ENCODE results near the gene TRNT1. TPM values are rescaled to one million over a fixed set of nuclear protein-coding genes. Genes with fewer than 3 reads are reported as not detected.

TRNT1 gene
- total and polyA plus RNA-seq, 3 donors from 2014 or later, result 16.8 to 32.4 (median 26.4) TPM

DNA sequence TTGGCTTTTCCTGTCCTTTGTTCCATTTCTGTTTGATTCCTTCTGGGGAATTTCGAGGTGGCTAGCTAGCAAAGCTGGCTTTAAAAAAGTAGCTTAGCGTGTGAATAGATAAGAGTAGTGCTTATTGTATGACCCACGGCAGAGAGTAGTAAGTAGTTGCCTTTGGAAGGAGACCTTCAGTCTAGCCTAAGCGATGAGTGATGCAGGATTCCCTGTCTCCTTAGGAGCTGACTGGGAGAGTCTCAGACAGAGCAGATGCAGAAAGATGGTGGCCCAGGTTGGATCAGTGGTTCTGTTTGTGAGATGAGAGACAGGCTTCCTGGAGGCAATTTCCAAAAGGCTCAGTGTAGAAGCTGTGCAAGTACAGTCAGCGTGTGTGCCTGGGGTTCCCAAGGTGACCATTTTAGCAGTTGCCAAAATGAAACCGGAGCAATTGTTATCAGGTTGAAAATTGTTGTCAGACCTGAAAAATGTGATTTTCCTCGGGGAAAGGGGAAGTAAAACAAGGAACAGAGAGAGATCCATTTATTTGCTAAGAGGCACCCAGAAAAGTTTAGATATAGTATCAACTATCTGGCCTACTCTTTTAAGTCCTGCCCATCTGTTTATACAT lies 15.9 kb upstream of the TRNT1 start:
- Histone ChIP-seq H3K27me3 (no peaks in the 10 kb centered on the region), H3K9me3 (no peaks in the 10 kb centered on the region), H3K27ac (no peak overlapping the region), H3K36me3 (ENCODE audit: low read depth, missing control alignments) (no peaks in the 10 kb centered on the region), H3K4me1 (no peaks in the 10 kb centered on the region), H3K4me3 (no peak overlapping the region)
- WGBS, 2 donors, result 57 to 62% methylated on average over 7 of the region's 7 CpGs
- DNase-seq, result no peak
- TF ChIP-seq POLR2A (IDR thresholded peaks at IDR 0.05) (no peak), CTCF (IDR thresholded peaks at IDR 0.05) (no peak)
- intact Hi-C loops (cut with DNase I; ENCODE audit: low total_unique reads), result no loop called here

- 74 to 82% methylated on average over 4 of the region's 4 CpGs for WGBS, 2 donors
- Histone ChIP-seq H3K4me1 (no peaks in the 10 kb centered on the region), H3K9me3 (no peaks in the 10 kb centered on the region), H3K27ac (no peak overlapping the region), H3K36me3 (ENCODE audit: low read depth, missing control alignments) (no peaks in the 10 kb centered on the region), H3K4me3 (no peak overlapping the region), H3K27me3 (no peaks in the 10 kb centered on the region)
- DNase-seq, result no peak
- intact Hi-C loops (cut with DNase I; ENCODE audit: low total_unique reads), result no loop called here
- no peak for TF ChIP-seq POLR2A (IDR thresholded peaks at IDR 0.05)
- TF ChIP-seq CTCF (IDR thresholded peaks at IDR 0.05), result no peak
Observed at GRCh38 chr3:3113042-3113709, 13.6 kb upstream of the TRNT1 start.

- intact Hi-C loops (cut with DNase I; ENCODE audit: low total_unique reads), result no loop called here
- Histone ChIP-seq H3K27ac (no peak overlapping the region), H3K27me3 (no peaks in the 10 kb centered on the region), H3K4me1 (no peaks in the 10 kb centered on the region), H3K4me3 (no peak overlapping the region), H3K36me3 (ENCODE audit: low read depth, missing control alignments) (no peaks in the 10 kb centered on the region), H3K9me3 (no peaks in the 10 kb centered on the region)
- WGBS, 2 donors, result 87 to 88% methylated on average over 2 of the region's 2 CpGs
- TF ChIP-seq POLR2A (IDR thresholded peaks at IDR 0.05) (no peak), CTCF (IDR thresholded peaks at IDR 0.05) (no peak)
- DNase-seq, result no peak
Observed at GRCh38 chr3:3117651-3118050, 9.1 kb upstream of the TRNT1 start.

- no peaks in the 10 kb centered on the region for H3K4me1 ChIP-seq
- H3K27ac ChIP-seq, result no peak overlapping the region
- no peak for DNase-seq
- H3K9me3 ChIP-seq, result no peaks in the 10 kb centered on the region
- 71 to 74% methylated on average over 4 of the region's 4 CpGs for WGBS, 2 donors
- intact Hi-C loops (cut with DNase I; ENCODE audit: low total_unique reads), result no loop called here
- no peaks in the 10 kb centered on the region for H3K27me3 ChIP-seq
- TF ChIP-seq CTCF (IDR thresholded peaks at IDR 0.05) (no peak), POLR2A (IDR thresholded peaks at IDR 0.05) (no peak)
- H3K4me3 ChIP-seq, result no peak overlapping the region
- no peaks in the 10 kb centered on the region for H3K36me3 ChIP-seq (ENCODE audit: low read depth, missing control alignments)
Observed at GRCh38 chr3:3119393-3119851, 7.3 kb upstream of the TRNT1 start.

- H3K27me3 ChIP-seq, result no peaks in the 10 kb centered on the region
- H3K4me1 ChIP-seq, result peaks cover 8% of the 10 kb centered on the region
- WGBS, 2 donors, result 60 to 72% methylated on average over 24 of the region's 24 CpGs
- intact Hi-C loops (cut with DNase I; ENCODE audit: low total_unique reads), result no loop called here
- peak overlapping the region; percentile 80 to 89 for H3K4me3 ChIP-seq
- peak overlapping the region; percentile 70 to 83 for H3K27ac ChIP-seq
- no peak for DNase-seq
- TF ChIP-seq CTCF (IDR thresholded peaks at IDR 0.05), result no peak
- no peak for TF ChIP-seq POLR2A (IDR thresholded peaks at IDR 0.05)
- no peaks in the 10 kb centered on the region for H3K9me3 ChIP-seq
- no peaks in the 10 kb centered on the region for H3K36me3 ChIP-seq (ENCODE audit: low read depth, missing control alignments)
Observed at GRCh38 chr3:3125977-3126376, 763 bp upstream of the TRNT1 start.

All from testis (tissue), 3 donors.